H9 (cell line): ENCODE results near the gene MTCL1. TPM values are rescaled to one million over a fixed set of nuclear protein-coding genes. Genes with fewer than 3 reads are reported as not detected.

Experiments used
- DNase-seq: peaks from one replicate; pipeline ENCODE4 v3.0.0-alpha.2; 2017
- H2AFZ ChIP-seq: one replicate; pipeline ENCODE4 v1.6.1; 2013; ENCODE audit warnings: mild to moderate bottlenecking, low read length, control low read depth, moderate library complexity
- H2AK5ac ChIP-seq: 2 replicates; pipeline ENCODE4 v1.6.1; 2013; ENCODE audit warnings: low read length, control low read depth, mixed read lengths; ENCODE audit not compliant: insufficient read length
- H2BK120ac ChIP-seq: one replicate; pipeline ENCODE4 v1.6.1; 2013; ENCODE audit warnings: low read depth, mild to moderate bottlenecking, low read length, control low read depth, inconsistent platforms; ENCODE audit not compliant: poor library complexity, severe bottlenecking
- H2BK12ac ChIP-seq: 2 replicates; pipeline ENCODE4 v1.6.1; 2013; ENCODE audit warnings: low read length, control low read depth, mixed read lengths, low read depth; ENCODE audit not compliant: insufficient read length
- H2BK15ac ChIP-seq: 2 replicates; pipeline ENCODE4 v1.6.1; 2013; ENCODE audit warnings: low read depth, low read length, control low read depth
- H2BK20ac ChIP-seq: one replicate; pipeline ENCODE4 v1.6.1; 2013; ENCODE audit warnings: low read depth, mild to moderate bottlenecking, low read length, control low read depth, inconsistent platforms; ENCODE audit not compliant: poor library complexity, severe bottlenecking
- H2BK5ac ChIP-seq: 2 replicates; pipeline ENCODE4 v1.6.1; 2013; ENCODE audit warnings: low read length, control low read depth, mixed read lengths; ENCODE audit not compliant: insufficient read length
- H3K14ac ChIP-seq: 2 replicates; pipeline ENCODE4 v1.6.1; 2013; ENCODE audit warnings: low read length, control low read depth; ENCODE audit not compliant: insufficient read depth
- H3K18ac ChIP-seq: 2 replicates; pipeline ENCODE4 v1.6.1; 2013; ENCODE audit warnings: low read depth, mild to moderate bottlenecking, mixed read lengths, low read length, control low read depth; ENCODE audit not compliant: insufficient read length
- H3K23ac ChIP-seq: 2 replicates; pipeline ENCODE4 v1.6.1; 2013; ENCODE audit warnings: low read length, control low read depth, mixed read lengths, low read depth; ENCODE audit not compliant: insufficient read length
- H3K23me2 ChIP-seq: 2 replicates; pipeline ENCODE4 v1.6.1; 2013; ENCODE audit warnings: low read depth, mild to moderate bottlenecking, mixed read lengths, low read length, control low read depth; ENCODE audit not compliant: insufficient read length, poor library complexity, severe bottlenecking
- H3K27ac ChIP-seq: 2 replicates; pipeline ENCODE4 v1.5.1; 2013; ENCODE audit warnings: low read length, control low read depth, mixed read lengths, low read depth; ENCODE audit not compliant: insufficient read length
- H3K27me3 ChIP-seq: 2 replicates; pipeline ENCODE4 v1.6.1; 2013; ENCODE audit warnings: low read length, control low read depth, inconsistent platforms; ENCODE audit not compliant: insufficient read depth
- H3K4ac ChIP-seq: 2 replicates; pipeline ENCODE4 v1.6.1; 2013; ENCODE audit warnings: low read depth, mild to moderate bottlenecking, control low read depth, inconsistent platforms, low read length, moderate library complexity
- H3K4me1 ChIP-seq: 2 replicates; pipeline ENCODE4 v1.6.1; 2013; ENCODE audit warnings: low read length, control low read depth, inconsistent platforms; ENCODE audit not compliant: insufficient read depth
- H3K4me2 ChIP-seq: 2 replicates; pipeline ENCODE4 v1.6.1; 2013; ENCODE audit warnings: low read length, control low read depth, mixed read lengths; ENCODE audit not compliant: insufficient read length, insufficient read depth
- H3K56ac ChIP-seq: 2 replicates; pipeline ENCODE4 v1.6.1; 2013; ENCODE audit warnings: low read depth, mild to moderate bottlenecking, mixed read lengths, low read length, control low read depth; ENCODE audit not compliant: insufficient read length
- H3K79me1 ChIP-seq: 2 replicates; pipeline ENCODE4 v1.6.1; 2013; ENCODE audit warnings: low read depth, mild to moderate bottlenecking, moderate library complexity, low read length, control low read depth, inconsistent platforms; ENCODE audit not compliant: insufficient read depth, poor library complexity, severe bottlenecking
- H3K79me2 ChIP-seq: 2 replicates; pipeline ENCODE4 v1.6.1; 2013; ENCODE audit warnings: low read length, control low read depth, inconsistent platforms; ENCODE audit not compliant: insufficient read depth
- H3K9ac ChIP-seq: 2 replicates; pipeline ENCODE4 v1.6.1; 2013; ENCODE audit warnings: low read length, control low read depth, mixed read lengths; ENCODE audit not compliant: insufficient read length; ENCODE audit errors: extremely low read depth
- H3K9me3 ChIP-seq: one replicate; pipeline ENCODE4 v1.6.1; 2013; ENCODE audit warnings: low read depth, low read length, inconsistent platforms; ENCODE audit not compliant: control insufficient read depth
- H3T11ph ChIP-seq: one replicate; pipeline ENCODE4 v1.6.1; 2013; ENCODE audit warnings: mild to moderate bottlenecking, low read length, control low read depth, inconsistent platforms
- H4K20me1 ChIP-seq: one replicate; pipeline ENCODE4 v1.6.1; 2013; ENCODE audit not compliant: control insufficient read depth, insufficient read length, insufficient read depth
- H4K5ac ChIP-seq: 2 replicates; pipeline ENCODE4 v1.6.1; 2013; ENCODE audit warnings: low read depth, mild to moderate bottlenecking, mixed read lengths, low read length, control low read depth; ENCODE audit not compliant: insufficient read length
- H4K8ac ChIP-seq: replicated peaks from 2 replicates; pipeline ENCODE4 v1.6.1; 2013; ENCODE audit warnings: low read length, control low read depth, mixed read lengths, low read depth; ENCODE audit not compliant: insufficient read length
- H4K91ac ChIP-seq: 2 replicates; pipeline ENCODE4 v1.6.1; 2013; ENCODE audit warnings: low read depth, mild to moderate bottlenecking, moderate library complexity, mixed read lengths, low read length, control low read depth; ENCODE audit not compliant: insufficient read length
- H3K27ac Mint-ChIP-seq, 3 experiments: 2 replicates in 2 of 3; 3 replicates in 1 of 3; pipeline ENCODE4 v1.8.0; 2020 to 2021; ENCODE audit warnings: mixed read lengths in 3 of 3, mild to moderate bottlenecking in 1 of 3, moderate library complexity in 1 of 3
- H3K27me3 Mint-ChIP-seq: 2 replicates; pipeline ENCODE4 v1.8.0; 2021; ENCODE audit warnings: low read depth, mild to moderate bottlenecking, moderate library complexity, mixed read lengths
- H3K36me3 Mint-ChIP-seq, 3 experiments: 2 replicates in 2 of 3; 3 replicates in 1 of 3; pipeline ENCODE4 v1.8.0; 2020 to 2021; ENCODE audit warnings: low read depth in 3 of 3, mixed read lengths in 3 of 3; ENCODE audit not compliant: insufficient read depth in 1 of 3
- H3K4me1 Mint-ChIP-seq, 2 experiments: 2 replicates each; pipeline ENCODE4 v1.8.0; 2020; ENCODE audit warnings: mixed read lengths in 2 of 2
- H3K4me3 Mint-ChIP-seq, 2 experiments: 2 replicates in 1 of 2; 3 replicates in 1 of 2; pipeline ENCODE4 v1.8.0; 2020 to 2021; ENCODE audit warnings: mild to moderate bottlenecking in 2 of 2, mixed read lengths in 2 of 2, moderate library complexity in 1 of 2
- H3K9me3 Mint-ChIP-seq, 2 experiments: 2 replicates in 1 of 2; 3 replicates in 1 of 2; pipeline ENCODE4 v1.8.0; 2020; ENCODE audit warnings: mild to moderate bottlenecking in 2 of 2, mixed read lengths in 2 of 2, moderate library complexity in 1 of 2
- WGBS: extraction: QIAGEN DNeasy Blood & Tissue Kit; methylation state at CpG from one replicate; pipeline ENCODE4 v1.1.7; 2013; ENCODE audit warnings: missing lambda C conversion rate, low lambda C conversion rate, mixed read lengths; ENCODE audit not compliant: insufficient read length; ENCODE audit errors: extremely low coverage; 5-methylcytosine and 5-hydroxymethylcytosine counted together
- total RNA-seq: library from RNA; stranded (reverse); gene quantifications from 2 replicates; pipeline ENCODE4 v1.2.1, GENCODE V29; 2021
- TF ChIP-seq, protein P1 (sequence below): fragments of 200-600 bp; sonication (generic); conservative IDR thresholded peaks from 3 replicates; pipeline ENCODE4 v1.8.0; 2021; ENCODE audit warnings: antibody characterized with exemption, mild to moderate bottlenecking

MTCL1 gene
- total RNA-seq, 1 experiment from 2014 or later, result 50.7 TPM

DNA sequence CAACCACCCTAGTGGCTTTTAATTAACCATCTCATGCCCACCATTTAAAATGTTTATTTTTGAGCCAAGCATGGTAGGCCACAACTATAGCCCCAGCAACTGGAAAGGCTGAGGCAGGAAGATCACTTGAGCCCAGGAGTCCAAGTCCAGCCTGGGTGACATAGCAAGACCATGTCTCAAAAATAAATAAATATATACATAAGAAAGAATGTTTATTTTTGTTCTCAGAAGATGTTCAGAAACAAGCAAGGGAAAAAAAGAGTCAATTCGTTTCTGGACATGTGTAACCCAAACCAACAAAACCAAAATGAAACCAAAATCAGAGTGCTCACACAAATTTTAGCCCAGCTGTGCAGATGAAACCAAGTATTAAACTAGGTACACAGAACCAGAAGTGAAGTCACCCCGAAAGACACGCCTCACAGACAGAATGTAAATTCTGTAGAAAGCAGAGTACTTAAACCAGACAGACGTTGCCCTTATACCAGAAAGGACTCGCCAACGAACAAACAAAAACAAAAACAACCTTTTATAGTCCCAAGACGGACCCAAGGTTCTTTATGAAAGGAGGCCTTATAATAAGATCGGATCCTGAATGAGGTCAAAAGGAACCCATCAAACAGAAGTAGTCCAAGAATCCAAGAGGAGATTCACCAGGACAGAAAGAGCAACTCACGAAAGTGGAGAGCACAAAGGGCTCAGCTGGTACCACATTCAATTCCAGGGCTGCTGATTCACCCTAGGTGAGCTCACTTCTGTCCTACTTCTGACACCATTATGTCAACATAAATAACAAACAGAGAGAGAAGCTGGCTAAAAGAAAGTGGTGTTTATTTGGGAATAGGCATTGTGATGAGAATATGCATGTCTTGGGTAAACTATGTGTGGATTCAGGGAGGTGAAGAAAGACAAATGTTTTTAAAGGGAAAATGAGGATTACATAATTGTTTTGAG lies 31.8 kb upstream of the MTCL1 start:
- Histone ChIP-seq H4K20me1 (no peaks in the 10 kb centered on the region), H3K79me1 (no peaks in the 10 kb centered on the region), H3K18ac (no peak overlapping the region), H2BK12ac (no peak overlapping the region), H2AFZ (no peak overlapping the region), H3K23me2 (no peaks in the 10 kb centered on the region), H2BK15ac (no peak overlapping the region), H4K5ac (no peak overlapping the region), H4K91ac (no peak overlapping the region), H3K79me2 (no peaks in the 10 kb centered on the region), H3K9ac (no peak overlapping the region), H3K9me3 (no peaks in the 10 kb centered on the region), H2AK5ac (no peak overlapping the region), H3K27me3 (no peaks in the 10 kb centered on the region), H3T11ph (no peak overlapping the region), H2BK120ac (no peak overlapping the region), H3K4me1 (no peaks in the 10 kb centered on the region), H3K56ac (no peak overlapping the region), H3K4ac (no peak overlapping the region), H4K8ac (no peak overlapping the region), H2BK20ac (no peak overlapping the region), H3K23ac (no peak overlapping the region), H3K4me2 (no peak overlapping the region), H2BK5ac (no peak overlapping the region), H3K27ac (no peak overlapping the region), H3K14ac (no peak overlapping the region)
- Mint-ChIP-seq H3K36me3 (peaks cover 0 to 8% (median 0%) of the 10 kb centered on the region in 3 experiments; a peak in 2 of 7 replicates), H3K4me3 (no peak overlapping the region), H3K27ac (peak overlapping the region in 2 of 3 experiments; percentile 33 to 39; a peak in 2 of 7 replicates), H3K27me3 (no peaks in the 10 kb centered on the region), H3K9me3 (peaks cover 0 to 7% of the 10 kb centered on the region in 2 experiments; a peak in 2 of 5 replicates), H3K4me1 (peaks cover 21 to 25% of the 10 kb centered on the region in 2 experiments)
- WGBS, result no CpG with 5 or more reads among the region's 9 CpGs
- TF ChIP-seq, protein P1, sequence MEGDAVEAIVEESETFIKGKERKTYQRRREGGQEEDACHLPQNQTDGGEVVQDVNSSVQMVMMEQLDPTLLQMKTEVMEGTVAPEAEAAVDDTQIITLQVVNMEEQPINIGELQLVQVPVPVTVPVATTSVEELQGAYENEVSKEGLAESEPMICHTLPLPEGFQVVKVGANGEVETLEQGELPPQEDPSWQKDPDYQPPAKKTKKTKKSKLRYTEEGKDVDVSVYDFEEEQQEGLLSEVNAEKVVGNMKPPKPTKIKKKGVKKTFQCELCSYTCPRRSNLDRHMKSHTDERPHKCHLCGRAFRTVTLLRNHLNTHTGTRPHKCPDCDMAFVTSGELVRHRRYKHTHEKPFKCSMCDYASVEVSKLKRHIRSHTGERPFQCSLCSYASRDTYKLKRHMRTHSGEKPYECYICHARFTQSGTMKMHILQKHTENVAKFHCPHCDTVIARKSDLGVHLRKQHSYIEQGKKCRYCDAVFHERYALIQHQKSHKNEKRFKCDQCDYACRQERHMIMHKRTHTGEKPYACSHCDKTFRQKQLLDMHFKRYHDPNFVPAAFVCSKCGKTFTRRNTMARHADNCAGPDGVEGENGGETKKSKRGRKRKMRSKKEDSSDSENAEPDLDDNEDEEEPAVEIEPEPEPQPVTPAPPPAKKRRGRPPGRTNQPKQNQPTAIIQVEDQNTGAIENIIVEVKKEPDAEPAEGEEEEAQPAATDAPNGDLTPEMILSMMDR, result no peak
- no peak for DNase-seq
